Right lung (tissue), 5 donors: Measurements from ENCODE around the gene TRDMT1. TPM values are rescaled to one million over a fixed set of nuclear protein-coding genes. Genes with fewer than 3 reads are reported as not detected.

Source experiments
- DNase-seq, 2 donors: peaks; one replicate each; pipeline ENCODE4 v3.0.0-alpha.2; 2013
- polyA plus RNA-seq, 5 donors: library from polyadenylated mRNA; unstranded; fragments of 120-200 nt; gene quantifications; one replicate each; pipeline versions ENCODE4 v1.2.1 to v1.2.3, GENCODE V29; 2013; ENCODE audit warnings: inconsistent platforms in 1 of 5, low replicate concordance in 1 of 5; ENCODE audit not compliant: insufficient read length in 5 of 5, insufficient read depth in 1 of 5

TRDMT1 gene
- polyA plus RNA-seq, 5 donors: 7.6 to 20.7 (median 13.7) TPM

DNA sequence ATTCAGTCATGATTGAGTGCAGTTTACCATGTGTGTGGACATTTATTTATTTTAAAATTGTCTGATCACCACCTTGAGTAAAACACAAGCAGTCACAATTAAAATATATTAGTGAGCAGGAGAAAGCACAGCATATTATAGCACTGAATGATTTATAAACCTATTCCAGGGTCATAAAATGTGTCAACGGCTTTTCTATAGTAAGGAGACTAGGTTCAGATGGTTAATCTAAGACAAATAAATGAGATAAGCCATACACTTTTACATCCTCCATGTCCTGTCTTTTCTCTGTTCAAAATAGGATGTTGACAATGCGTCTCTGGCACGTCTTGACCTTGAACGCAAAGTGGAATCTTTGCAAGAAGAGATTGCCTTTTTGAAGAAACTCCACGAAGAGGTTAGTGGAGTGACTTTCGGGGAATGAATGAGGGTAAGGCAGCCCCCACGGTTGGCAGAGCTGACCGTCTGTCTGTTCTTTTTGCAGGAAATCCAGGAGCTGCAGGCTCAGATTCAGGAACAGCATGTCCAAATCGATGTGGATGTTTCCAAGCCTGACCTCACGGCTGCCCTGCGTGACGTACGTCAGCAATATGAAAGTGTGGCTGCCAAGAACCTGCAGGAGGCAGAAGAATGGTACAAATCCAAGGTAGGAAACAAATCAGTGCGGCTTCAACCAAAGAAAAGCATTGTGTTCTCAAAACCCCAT lies 32.0 kb upstream of the TRDMT1 start:
- DNase-seq: no peak

DNA sequence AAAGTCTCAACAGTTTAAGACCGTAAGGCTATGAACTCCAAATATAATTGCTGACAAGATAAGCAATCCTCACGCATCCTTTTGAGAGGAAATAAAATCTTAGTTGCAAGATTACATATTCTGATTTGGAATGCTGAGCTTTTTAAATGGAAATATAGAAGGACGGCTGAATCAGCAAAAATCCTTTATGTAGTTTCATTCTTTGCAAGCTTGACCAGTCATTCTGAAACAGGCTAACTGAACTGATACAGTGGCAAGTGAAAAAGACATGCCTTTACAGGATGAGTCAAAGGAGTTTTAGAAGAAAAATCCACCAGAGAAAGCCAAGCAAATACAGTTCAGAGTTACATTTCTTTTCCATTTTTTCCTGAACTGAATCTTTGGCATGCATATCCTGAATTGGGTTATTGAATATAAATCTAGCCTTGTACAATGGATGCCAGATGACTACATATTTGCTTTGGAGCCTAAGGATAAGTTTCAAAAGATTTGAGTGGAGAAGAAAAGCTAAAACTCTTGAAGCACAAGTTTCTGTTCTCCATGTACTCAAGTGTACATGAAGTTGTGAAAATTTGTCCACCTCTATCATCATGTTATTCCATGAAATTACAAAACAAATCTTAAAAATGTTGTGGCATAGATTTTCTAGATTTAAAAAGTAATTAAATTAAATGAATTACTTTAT lies 30.9 kb upstream of the TRDMT1 start:
- no peak for DNase-seq

DNA sequence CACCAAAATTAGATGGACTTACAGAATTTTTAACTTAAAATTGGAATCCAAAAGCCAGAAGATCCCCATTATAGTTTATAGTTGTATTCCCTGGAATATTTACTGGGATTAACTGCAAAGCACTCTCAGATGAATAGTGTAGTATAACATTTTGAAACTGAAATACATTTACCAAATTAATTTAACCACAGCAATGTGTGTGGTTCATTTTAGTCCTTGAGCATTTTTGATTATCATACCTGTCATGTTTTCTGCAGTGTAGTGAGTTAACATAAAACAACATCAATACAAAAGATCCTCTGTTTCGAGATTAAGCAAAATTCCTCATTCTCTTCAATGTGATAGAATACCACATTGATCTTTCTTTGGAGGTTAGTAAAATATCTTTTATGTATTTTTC lies 30.3 kb upstream of the TRDMT1 start:
- no peak for DNase-seq

DNA sequence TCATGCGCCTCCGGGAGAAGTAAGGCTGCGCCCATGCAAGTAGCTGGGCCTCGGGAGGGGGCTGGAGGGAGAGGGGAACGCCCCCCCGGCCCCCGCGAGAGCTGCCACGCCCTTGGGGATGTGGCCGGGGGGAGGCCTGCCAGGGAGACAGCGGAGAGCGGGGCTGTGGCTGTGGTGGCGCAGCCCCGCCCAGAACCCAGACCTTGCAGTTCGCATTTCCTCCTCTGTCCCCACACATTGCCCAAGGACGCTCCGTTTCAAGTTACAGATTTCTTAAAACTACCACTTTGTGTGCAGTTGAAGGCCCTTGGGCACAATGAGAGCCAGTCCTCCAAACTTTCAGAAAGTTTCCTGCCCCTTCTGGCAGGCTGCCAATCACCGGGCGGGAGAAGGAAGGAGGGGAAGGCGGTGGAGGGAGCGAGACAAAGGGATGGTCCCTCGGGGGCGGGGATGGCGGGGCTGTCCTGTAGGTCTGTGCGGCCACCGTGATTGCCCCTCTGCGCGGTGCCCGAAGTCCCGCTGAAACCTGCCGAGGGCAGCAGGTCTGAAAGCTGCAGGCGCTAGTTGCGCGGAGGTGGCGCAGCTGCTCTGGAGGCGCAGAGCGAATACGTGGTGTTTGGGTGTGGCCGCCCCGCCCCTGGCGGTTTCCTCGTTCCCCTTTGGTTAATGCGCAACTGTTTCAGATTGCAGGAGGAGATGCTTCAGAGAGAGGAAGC lies 28.7 kb upstream of the TRDMT1 start:
- peak; percentile 88 to 90 for DNase-seq

DNA sequence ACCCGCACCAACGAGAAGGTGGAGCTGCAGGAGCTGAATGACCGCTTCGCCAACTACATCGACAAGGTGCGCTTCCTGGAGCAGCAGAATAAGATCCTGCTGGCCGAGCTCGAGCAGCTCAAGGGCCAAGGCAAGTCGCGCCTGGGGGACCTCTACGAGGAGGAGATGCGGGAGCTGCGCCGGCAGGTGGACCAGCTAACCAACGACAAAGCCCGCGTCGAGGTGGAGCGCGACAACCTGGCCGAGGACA lies 28.2 kb upstream of the TRDMT1 start:
- peak in 1 of 2 donors; percentile 51 for DNase-seq

DNA sequence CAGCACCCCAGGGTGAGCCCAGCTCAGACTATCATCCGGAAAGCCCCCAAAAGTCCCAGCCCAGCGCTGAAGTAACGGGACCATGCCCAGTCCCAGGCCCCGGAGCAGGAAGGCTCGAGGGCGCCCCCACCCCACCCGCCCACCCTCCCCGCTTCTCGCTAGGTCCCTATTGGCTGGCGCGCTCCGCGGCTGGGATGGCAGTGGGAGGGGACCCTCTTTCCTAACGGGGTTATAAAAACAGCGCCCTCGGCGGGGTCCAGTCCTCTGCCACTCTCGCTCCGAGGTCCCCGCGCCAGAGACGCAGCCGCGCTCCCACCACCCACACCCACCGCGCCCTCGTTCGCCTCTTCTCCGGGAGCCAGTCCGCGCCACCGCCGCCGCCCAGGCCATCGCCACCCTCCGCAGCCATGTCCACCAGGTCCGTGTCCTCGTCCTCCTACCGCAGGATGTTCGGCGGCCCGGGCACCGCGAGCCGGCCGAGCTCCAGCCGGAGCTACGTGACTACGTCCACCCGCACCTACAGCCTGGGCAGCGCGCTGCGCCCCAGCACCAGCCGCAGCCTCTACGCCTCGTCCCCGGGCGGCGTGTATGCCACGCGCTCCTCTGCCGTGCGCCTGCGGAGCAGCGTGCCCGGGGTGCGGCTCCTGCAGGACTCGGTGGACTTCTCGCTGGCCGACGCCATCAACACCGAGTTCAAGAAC lies 27.7 kb upstream of the TRDMT1 start:
- peak; percentile 87 to 92 for DNase-seq

DNA sequence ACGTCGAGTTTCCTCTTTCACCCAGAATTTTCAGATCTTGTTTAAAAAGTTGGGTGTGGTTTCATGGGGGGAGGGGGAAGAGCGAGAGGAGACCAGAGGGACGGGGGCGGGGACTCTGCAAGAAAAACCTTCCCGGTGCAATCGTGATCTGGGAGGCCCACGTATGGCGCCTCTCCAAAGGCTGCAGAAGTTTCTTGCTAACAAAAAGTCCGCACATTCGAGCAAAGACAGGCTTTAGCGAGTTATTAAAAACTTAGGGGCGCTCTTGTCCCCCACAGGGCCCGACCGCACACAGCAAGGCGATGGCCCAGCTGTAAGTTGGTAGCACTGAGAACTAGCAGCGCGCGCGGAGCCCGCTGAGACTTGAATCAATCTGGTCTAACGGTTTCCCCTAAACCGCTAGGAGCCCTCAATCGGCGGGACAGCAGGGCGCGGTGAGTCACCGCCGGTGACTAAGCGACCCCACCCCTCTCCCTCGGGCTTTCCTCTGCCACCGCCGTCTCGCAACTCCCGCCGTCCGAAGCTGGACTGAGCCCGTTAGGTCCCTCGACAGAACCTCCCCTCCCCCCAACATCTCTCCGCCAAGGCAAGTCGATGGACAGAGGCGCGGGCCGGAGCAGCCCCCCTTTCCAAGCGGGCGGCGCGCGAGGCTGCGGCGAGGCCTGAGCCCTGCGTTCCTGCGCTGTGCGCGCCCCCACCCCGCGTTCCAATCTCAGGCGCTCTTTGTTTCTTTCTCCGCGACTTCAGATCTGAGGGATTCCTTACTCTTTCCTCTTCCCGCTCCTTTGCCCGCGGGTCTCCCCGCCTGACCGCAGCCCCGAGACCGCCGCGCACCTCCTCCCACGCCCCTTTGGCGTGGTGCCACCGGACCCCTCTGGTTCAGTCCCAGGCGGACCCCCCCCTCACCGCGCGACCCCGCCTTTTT lies 26.9 kb upstream of the TRDMT1 start, which contains the start of gene VIM:
TSS of gene VIM (plus strand) at position 151 of the 925 bp plus-strand sequence. CDS start 1,182 bp downstream, outside the sequence.
- peak; percentile 89 to 90 for DNase-seq

DNA sequence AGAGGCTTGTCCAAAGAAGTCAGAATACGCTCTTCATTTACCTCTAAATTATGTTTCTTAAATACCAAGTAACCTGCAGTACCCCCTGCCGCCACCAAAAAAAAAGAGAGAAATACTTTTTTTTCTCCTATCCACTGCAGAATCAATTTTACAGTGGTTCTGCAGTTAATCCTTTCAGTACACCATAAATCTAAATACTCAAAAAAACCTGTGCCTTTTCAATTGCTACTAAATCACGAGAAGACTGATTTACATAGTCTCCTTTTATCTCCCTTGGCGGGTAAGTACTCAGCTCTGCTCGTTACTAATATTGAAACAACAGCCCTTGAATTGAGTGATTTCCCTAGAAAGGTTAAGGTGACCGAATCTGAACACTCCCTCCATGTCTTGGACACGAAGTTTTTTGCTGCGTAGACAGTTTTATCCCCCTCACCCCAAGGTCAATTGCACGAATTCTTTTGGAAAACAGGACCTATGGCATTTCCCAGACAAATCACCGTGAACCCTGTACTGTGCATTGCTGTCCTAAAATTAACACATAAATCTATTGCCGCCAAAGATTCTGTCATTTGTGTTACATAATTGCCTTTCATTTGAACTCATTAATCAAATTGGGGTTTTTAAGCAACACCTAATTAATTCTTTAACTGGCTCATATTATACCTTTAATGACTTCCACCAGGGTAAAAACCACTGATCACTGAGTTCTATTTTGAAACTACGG lies 26.1 kb upstream of the TRDMT1 start:
- DNase-seq: peak in 1 of 2 donors; percentile 32

DNA sequence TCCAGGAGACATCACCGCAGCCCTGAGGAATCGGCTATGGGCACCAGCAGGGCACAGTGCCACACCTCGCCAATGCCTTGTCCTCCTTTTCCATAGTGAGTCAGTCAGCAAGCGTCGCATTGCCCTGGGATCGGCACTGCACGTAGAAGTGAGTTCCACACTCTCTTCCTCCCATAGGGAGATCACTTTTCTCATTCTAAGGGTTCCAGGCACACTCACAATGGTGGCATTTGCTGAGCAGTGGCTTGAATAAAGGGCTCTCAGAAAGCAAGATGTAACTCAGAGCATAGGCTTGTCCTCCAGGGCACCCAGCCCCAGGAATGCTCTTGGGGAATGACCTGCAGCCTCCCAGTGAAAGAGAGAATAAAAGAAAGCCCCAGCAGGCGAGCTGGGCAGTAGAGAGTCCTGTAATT lies 25.4 kb upstream of the TRDMT1 start:
- DNase-seq: no peak

DNA sequence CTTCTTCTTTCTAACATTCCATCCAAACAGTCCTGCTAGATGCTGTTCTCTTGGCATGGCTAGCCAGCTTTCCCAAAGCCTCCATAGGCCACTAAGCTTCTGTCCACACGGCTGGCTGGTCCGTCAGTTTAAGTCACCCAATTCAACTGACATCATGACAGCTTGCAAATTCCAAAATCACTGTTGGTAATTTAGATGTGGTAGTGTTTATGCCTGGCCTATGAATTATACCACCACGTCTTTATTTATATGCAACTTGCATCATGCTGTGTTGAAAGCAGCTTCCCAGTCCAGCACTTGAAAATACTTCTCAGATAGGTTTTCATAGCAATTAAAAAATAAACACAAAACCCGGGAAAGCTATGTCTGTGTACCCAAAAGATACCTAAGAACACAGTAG lies 24.3 kb upstream of the TRDMT1 start:
- DNase-seq: no peak

DNA sequence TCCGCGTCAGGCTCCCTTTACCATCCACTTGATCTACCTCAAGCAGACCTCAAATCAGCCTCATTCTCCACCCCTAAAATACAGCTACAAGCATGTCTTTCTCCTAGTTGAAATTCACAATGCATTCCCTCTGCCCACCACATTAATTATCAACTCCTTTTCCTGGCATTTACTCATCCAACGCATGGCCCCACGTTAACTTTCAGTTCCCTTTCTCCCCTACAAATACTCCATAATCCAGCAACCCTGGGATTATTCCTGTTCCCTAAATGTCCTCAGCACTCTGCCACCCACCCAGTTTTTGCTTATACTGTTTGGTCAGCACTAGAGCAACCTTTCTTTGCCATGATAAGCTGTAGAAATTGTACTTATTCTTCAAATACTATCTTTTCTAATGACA lies 20.9 kb upstream of the TRDMT1 start:
- DNase-seq: no peak

DNA sequence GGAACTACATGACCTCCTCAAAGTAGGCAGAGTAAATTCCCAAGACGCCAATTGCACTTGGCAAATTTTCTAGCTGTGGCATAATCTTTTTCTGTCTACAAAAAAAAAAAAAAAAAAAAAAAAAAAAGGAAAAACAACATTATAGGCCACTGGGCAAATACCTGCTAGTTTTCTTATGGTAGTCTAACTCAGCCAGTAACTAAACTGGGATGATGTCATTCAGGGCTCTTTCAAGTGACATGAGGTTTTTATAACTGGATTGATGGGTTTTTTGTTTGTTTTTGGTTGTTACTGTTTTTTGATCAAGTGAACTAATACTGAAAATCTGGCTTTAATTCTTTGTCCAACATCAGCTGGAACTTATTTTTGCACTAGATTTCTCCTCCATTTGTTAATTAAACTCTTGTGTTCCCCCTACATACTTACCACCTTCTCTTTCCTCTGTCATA lies 19.2 kb upstream of the TRDMT1 start:
- DNase-seq: no peak

DNA sequence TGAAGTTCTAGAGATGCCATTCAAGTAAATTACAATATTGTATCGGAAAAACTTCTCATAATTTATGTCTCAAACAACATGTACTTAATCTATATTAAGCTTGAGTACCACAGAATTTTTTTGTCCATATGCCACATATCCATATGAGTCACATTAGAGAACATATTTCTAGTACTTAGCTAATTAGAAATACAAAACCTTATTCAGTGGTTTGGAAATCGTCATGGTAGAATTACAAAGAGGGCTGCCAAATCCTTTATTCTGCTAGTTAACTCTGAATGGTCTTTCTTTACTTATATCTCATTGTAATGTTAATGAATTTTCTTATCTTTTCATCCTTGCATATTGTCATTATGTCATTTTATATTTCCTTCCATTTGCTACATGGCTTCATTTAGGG lies 17.6 kb upstream of the TRDMT1 start:
- DNase-seq: no peak

DNA sequence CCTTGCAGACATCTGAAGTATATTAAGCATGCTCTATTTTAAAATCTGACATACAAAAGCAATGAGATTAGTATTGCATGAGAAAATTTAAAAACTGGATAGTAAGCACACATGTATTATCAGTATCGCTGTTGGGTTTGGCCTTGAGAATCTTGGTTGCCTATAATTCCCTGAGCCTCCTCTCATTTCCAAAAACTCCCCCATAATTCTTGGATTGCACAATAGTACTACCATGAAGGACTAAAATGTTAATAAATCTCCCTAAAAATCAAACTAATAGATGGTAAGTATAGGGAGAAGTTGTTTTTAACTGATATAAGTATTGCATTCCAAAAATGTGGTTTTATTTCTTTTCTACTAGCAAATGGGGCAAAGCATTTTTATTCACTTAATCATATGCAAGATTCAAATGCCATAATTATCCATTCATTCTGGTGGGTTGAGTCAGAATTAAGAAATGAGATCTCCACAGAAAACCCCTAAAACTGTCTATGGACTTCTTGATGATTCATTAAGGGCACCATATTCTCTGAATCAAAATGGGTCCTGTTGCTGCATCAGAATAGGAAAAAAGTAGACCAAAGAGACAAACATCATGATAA lies 16.3 kb upstream of the TRDMT1 start:
- DNase-seq: no peak

DNA sequence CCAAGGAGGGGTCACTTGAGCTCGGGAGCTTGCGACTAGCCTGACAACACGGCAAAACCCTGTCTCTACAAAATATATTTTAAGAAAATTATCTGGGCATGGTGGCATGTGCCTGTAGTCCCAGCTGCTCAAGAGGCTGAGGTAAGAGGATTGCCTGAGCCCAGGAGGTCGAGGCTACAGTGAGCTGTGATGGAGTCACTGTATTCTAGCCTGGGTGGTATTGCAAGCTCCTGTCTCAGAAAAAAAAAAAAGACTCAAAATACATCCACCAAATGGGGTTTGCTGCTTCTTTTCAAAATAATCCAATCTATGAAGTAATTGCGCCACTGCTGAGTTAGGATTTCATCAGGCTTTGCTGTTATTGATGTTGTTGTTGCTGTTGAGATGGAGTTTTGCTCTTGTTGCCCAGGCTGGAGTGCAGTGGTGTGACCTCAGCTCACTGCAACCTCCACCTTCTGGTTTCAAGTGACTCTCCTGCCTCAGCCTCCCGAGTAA lies 15.5 kb upstream of the TRDMT1 start:
- no peak for DNase-seq

DNA sequence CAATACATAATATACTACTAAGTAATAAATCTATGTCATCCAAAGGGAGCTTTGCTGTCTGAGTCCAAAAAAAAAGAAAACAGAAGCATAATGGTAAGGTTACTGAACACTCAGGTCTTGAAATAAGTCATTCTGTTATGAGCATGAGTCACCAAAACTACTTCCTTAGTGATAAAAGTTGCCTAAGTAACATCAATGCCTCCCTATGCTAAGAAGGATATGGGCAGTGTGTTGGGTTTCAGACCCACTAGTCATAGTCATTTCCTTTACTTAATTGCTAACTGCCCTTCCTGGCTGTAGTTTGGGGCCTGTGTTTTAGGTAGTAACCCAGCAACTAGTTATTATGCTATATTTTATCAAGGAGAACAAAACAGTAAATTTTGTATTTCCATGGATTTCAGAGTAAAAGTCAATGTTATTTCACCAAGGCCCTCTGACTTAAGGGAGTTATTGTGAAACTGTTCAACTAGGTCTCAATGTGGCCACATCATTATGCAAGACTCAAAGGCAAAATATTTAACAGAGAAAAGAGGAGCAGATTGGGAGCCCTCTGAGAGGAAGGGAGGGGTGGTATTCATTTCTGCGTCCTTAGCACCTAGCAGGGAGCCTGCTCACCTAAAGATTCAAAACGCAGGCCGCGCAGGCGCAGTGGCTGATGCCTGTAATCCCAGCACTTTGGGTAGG lies 14.9 kb upstream of the TRDMT1 start:
- peak in 1 of 2 donors; percentile 40 for DNase-seq

DNA sequence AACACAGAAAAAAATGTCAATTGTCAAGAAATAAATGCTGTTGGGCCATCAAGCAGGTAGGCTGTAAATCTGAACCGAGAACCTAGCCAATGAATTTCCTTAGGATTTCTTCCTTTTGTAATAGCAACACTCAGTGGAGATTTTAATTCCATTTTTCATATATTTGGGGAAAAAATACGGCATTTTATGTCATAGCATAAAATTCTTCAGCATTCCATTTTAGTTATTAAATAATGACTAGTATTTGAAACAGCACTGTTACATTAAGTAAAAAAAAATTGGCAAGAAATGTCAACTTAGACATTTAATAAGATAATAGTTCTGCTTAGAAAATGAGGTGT lies 14.3 kb upstream of the TRDMT1 start:
- no peak for DNase-seq

DNA sequence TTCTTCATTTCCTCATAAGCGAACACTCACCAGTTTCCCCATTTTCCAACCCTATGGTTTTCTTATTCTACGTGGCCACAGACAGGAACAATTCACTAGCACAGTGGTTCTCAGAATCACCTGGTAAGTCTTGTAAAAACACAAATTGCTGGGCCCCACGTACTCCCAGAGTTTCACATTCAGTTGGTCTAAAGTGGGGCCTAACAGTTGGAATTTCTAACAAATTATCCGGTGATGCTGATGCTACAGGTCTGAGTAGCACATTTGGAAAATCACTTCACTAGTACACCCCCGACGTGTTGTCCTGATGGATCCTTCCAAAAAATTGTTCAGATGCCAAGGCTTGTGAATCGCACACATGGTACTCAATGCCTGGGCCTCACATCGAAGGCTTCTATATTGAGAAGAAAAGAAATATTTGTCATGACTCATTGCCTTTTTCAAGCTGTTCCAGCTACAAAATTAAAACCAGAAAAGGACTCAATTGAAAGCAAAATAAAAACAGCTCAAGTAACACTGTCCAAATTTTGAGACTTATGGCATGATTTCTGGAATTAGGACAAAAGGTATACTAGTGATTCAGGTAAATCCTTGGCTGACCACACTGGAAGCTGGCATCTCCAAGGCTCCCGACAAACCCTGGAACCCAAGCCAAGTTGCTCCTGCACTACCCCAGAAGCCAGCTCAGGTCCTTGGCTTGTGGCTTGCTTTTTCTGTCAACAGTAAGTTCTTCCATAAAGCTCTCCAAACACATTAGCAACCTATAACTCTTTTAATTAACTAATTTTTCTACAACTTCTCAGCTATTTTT lies 13.7 kb upstream of the TRDMT1 start:
- no peak for DNase-seq

DNA sequence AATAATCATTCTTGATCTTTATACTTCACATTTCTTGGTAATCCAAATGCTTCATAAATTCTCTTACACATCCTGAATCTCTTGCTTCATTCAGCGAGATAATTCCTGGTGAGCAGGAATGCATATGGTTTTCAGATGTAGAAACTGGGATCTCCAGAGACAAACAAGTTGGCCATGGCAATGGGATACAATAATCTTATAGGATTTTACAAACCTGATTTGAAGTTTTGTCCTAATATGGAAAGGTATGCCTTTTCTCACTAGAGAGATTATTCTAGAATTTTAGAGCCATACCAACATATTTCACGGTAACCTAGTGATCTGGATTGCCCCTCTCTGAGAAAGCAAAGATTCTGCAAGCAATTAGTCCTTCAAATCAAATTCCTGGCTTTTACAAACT lies 13.1 kb upstream of the TRDMT1 start:
- no peak for DNase-seq
